Neutrophil (primary cell): ENCODE measurements around the gene LYPD8.

Source experiments
- H3K27ac ChIP-seq: fragments of 200-600 bp; sonication (generic); 2 replicates; pipeline ENCODE4 v1.5.1; 2016; ENCODE audit warnings: mild to moderate bottlenecking, moderate library complexity
- H3K27me3 ChIP-seq: fragments of 200-600 bp; sonication (generic); 2 replicates; pipeline ENCODE4 v1.6.0; 2016; ENCODE audit warnings: mild to moderate bottlenecking
- H3K36me3 ChIP-seq: fragments of 200-600 bp; sonication (generic); 2 replicates; pipeline ENCODE4 v1.5.1; 2017
- H3K4me1 ChIP-seq, 2 experiments: fragments of 200-600 bp in 1 of 2; sonication (generic) in 1 of 2; 1 replicate in 1 of 2; 2 replicates in 1 of 2; pipeline versions ENCODE4 v1.5.1 to v1.6.1; 2013 to 2016; ENCODE audit warnings: low read depth in 1 of 2, low read length in 1 of 2, mild to moderate bottlenecking in 1 of 2, moderate library complexity in 1 of 2; ENCODE audit not compliant: control insufficient read depth in 1 of 2, insufficient read depth in 1 of 2
- H3K4me3 ChIP-seq, 2 experiments: fragments of 200-600 bp in 1 of 2; sonication (generic) in 1 of 2; 1 replicate in 1 of 2; 2 replicates in 1 of 2; pipeline ENCODE4 v1.5.1; 2013 to 2016; ENCODE audit warnings: low read depth in 1 of 2, low read length in 1 of 2, mild to moderate bottlenecking in 1 of 2, moderate library complexity in 1 of 2
- H3K9me3 ChIP-seq: fragments of 200-600 bp; sonication (generic); 2 replicates; pipeline ENCODE4 v1.5.1; 2016
- TF ChIP-seq, protein P1 (sequence below): fragments of 200-600 bp; sonication (generic); IDR thresholded peaks from 2 replicates; pipeline ENCODE4 v1.5.1; 2016; ENCODE audit warnings: antibody characterized with exemption

LYPD8 gene

DNA sequence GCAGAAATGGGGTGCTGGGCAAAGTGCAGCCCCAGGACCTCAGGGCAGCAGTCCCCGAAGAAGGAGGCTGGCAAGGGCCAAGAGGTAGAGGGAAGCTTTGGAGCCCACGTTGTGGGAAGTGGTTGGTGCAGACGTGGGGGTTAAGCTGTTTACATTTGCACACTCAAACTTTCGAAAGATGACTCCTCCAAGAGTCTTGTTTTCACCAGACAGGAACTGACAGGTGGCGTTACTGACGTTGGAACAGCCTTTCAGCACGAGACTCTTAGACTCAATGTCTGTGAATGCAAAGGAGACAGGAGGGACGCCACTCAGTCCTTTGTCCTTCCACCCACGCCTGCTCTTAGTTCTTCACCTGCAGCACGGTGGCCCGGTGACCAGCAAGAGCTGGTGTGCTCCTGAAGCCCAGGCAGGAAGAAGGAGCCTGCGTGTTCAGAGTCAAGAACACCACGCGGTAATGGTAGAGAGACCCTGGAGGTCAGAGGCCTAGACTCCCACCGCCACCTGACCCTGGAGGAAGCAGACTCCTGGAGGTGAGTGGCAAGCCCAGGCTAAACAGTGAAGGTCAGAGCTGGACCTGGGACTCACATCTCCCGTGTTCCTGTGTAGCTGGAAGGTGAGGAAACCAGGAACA, 15.9 kb downstream of the LYPD8 start:
- no peaks in the 10 kb centered on the region for H3K9me3 ChIP-seq
- TF ChIP-seq, protein P1, sequence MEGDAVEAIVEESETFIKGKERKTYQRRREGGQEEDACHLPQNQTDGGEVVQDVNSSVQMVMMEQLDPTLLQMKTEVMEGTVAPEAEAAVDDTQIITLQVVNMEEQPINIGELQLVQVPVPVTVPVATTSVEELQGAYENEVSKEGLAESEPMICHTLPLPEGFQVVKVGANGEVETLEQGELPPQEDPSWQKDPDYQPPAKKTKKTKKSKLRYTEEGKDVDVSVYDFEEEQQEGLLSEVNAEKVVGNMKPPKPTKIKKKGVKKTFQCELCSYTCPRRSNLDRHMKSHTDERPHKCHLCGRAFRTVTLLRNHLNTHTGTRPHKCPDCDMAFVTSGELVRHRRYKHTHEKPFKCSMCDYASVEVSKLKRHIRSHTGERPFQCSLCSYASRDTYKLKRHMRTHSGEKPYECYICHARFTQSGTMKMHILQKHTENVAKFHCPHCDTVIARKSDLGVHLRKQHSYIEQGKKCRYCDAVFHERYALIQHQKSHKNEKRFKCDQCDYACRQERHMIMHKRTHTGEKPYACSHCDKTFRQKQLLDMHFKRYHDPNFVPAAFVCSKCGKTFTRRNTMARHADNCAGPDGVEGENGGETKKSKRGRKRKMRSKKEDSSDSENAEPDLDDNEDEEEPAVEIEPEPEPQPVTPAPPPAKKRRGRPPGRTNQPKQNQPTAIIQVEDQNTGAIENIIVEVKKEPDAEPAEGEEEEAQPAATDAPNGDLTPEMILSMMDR, result no peak
- H3K36me3 ChIP-seq, result no peaks in the 10 kb centered on the region
- H3K4me1 ChIP-seq, result peaks cover 65 to 78% of the 10 kb centered on the region in 2 experiments
- H3K4me3 ChIP-seq, result peak overlapping the region; percentile 64 to 75
- H3K27ac ChIP-seq, result peak overlapping the region; percentile 91
- no peaks in the 10 kb centered on the region for H3K27me3 ChIP-seq

DNA sequence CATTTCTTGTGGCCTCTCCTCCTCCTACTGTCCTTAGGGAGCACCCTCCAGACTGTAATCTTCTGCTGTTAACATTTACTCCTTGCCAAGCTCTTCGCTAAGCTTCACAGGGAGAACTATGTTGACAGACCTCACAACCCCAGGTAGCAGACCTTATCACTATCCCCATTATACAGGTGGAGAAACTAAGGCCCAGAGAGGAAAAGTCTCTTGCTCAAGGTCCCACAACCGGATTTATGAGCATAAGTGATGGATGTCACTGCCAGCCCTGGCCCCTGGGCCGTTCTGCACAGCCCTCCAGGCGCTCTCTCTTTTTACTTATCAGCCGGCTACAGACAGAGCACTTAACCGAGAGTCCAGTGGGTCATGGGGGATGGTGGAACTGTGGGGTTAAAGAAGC, 18.1 kb downstream of the LYPD8 start:
- peak overlapping the region; percentile 69 for H3K27ac ChIP-seq
- H3K4me3 ChIP-seq, result no peak overlapping the region
- no peaks in the 10 kb centered on the region for H3K9me3 ChIP-seq
- no peaks in the 10 kb centered on the region for H3K36me3 ChIP-seq
- H3K4me1 ChIP-seq, result peaks cover 43 to 57% of the 10 kb centered on the region in 2 experiments
- TF ChIP-seq, protein P1, result no peak
- no peaks in the 10 kb centered on the region for H3K27me3 ChIP-seq

DNA sequence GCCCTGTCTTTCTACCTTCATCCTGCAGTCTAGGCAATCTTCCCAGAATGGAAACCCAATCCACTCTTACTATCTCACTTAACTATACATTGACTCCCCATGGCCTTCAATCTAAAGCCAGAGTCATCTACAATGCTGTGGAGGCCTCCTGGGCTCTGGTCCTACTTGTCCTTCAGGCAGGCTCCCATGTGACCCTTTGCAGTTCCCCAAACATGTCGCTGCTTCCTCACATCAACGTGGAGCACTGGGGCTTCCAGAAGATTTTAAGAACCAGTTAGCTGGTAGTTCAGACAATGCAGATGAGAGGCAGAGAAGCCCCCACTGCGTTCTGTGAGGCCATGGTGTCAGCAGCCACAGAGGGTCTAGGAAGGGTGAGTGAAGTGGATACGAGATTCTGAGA, 18.6 kb downstream of the LYPD8 start:
- peaks cover 40 to 56% of the 10 kb centered on the region in 2 experiments for H3K4me1 ChIP-seq
- H3K36me3 ChIP-seq, result no peaks in the 10 kb centered on the region
- H3K27me3 ChIP-seq, result no peaks in the 10 kb centered on the region
- H3K9me3 ChIP-seq, result no peaks in the 10 kb centered on the region
- H3K27ac ChIP-seq, result peak overlapping the region; percentile 69
- H3K4me3 ChIP-seq, result no peak overlapping the region
- TF ChIP-seq, protein P1, result no peak

DNA sequence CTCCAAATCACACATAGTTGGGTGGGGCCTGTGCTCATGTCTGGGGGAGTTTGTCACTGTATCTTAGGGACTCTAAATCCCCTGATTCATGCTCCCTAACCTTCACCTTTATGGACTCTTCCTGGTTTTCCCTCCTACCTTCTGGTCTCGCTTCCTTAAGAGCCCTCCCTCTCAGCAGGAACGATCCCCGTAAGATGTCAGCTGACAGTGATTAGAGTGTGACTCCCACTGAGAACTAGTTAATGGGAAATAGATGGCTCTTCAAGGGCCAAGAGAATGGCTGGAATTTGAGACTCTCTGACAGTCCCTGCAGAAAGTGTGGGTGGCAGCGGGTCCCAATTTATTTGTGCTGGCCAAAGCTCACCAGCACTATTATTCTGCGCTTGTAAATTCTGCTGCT, 22.0 kb downstream of the LYPD8 start:
- TF ChIP-seq, protein P1, result no peak
- H3K4me1 ChIP-seq, result peaks cover 16 to 22% of the 10 kb centered on the region in 2 experiments
- H3K36me3 ChIP-seq, result no peaks in the 10 kb centered on the region
- no peak overlapping the region for H3K27ac ChIP-seq
- no peaks in the 10 kb centered on the region for H3K9me3 ChIP-seq
- no peak overlapping the region for H3K4me3 ChIP-seq
- H3K27me3 ChIP-seq, result no peaks in the 10 kb centered on the region

DNA sequence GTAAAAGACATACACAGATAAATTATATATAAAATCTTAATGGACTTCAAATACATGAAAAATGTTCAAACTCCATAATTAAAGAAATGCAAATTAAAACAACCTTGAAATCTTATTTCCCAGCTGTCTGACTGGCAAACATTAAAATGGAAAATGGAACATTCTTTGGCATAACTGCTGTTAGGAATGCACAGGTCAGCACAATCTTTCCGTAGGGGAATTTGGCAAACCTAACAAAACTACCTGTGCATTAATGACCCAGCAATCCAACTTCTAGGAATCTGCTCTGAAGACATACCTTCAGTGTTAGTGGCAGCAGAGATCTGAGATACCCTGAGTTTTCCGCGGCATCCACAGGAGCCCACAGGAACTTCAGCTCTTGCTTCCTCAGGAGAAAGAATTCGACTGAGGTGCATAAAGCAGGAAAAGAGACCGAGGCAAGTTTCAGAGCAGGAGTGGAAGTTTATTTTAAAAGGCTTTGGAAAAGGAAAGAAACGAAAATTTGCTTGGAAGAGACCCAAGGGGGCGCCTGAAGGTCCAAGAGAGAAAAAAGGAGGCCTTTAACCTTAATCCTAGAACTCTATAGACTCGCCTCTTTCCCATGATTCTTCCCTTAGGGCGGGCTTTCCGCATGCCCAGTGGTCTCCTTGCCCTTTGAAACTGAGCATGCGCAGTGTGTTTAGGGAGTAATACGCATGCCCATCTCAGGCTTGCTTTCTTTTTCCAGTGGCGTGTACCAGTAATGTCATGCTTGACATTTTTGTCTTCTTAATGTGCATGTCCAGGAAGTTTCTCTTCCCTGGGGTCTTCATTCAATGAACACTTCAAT, 24.8 kb downstream of the LYPD8 start:
- Histone ChIP-seq H3K27me3 (no peaks in the 10 kb centered on the region), H3K4me3 (no peak overlapping the region), H3K9me3 (no peaks in the 10 kb centered on the region), H3K4me1 (no peaks in the 10 kb centered on the region), H3K27ac (no peak overlapping the region), H3K36me3 (no peaks in the 10 kb centered on the region)
- TF ChIP-seq, protein P1, result no peak
